ENCODE measurements around the gene EXOSC3.
"Not testable (repeated sequence)": the region's sequence is repeated elsewhere in the genome, so short reads cannot be mapped to it uniquely, and the experiment has no call there.

EXOSC3 gene

GRCh38 chr9:37775216-37775919 lies 9.5 kb downstream of the EXOSC3 start:
- DNase-seq (ENCODE audit: low spot score) = no peak

- DNase-seq (ENCODE audit: low spot score) = no peak
Measured at GRCh38 chr9:37769995-37770394, 14.9 kb downstream of the EXOSC3 start.

GRCh38 chr9:37769306-37769705 lies 15.6 kb downstream of the EXOSC3 start:
- DNase-seq (ENCODE audit: low spot score) = peak; percentile 11

GRCh38 chr9:37765263-37765662 lies 19.6 kb downstream of the EXOSC3 start:
- not testable (repeated sequence) for DNase-seq (ENCODE audit: low spot score)

- DNase-seq (ENCODE audit: low spot score) = no peak
Measured at GRCh38 chr9:37761511-37761910, 23.4 kb downstream of the EXOSC3 start.

GRCh38 chr9:37760416-37761161 lies 24.3 kb downstream of the EXOSC3 start:
- no peak for DNase-seq (ENCODE audit: low spot score)

GRCh38 chr9:37758747-37759146 lies 26.1 kb downstream of the EXOSC3 start:
- DNase-seq (ENCODE audit: low spot score) = no peak

- DNase-seq (ENCODE audit: low spot score) = peak; percentile 41
Measured at GRCh38 chr9:37753489-37754190, 31.2 kb downstream of the EXOSC3 start, which contains the start of gene TRMT10B. Gene TRMT10B (plus strand): TSS chr9:37753805. CDS start chr9:37761932, 8,127 bp downstream.

- no peak for DNase-seq (ENCODE audit: low spot score)
Measured at GRCh38 chr9:37752642-37753488, 32.0 kb downstream of the EXOSC3 start.

- DNase-seq (ENCODE audit: low spot score) = not testable (repeated sequence)
Measured at GRCh38 chr9:37752112-37752511, 32.8 kb downstream of the EXOSC3 start.

- DNase-seq (ENCODE audit: low spot score) = not testable (repeated sequence)
Measured at GRCh38 chr9:37751704-37752103, 33.2 kb downstream of the EXOSC3 start.

GRCh38 chr9:37751186-37751585 lies 33.7 kb downstream of the EXOSC3 start:
- no peak for DNase-seq (ENCODE audit: low spot score)

- no peak for DNase-seq (ENCODE audit: low spot score)
Measured at GRCh38 chr9:37749129-37749528, 35.7 kb downstream of the EXOSC3 start.

GRCh38 chr9:37747271-37747753 lies 37.6 kb downstream of the EXOSC3 start:
- peak; percentile 64 for DNase-seq (ENCODE audit: low spot score)

- DNase-seq (ENCODE audit: low spot score) = no peak
Measured at GRCh38 chr9:37746448-37747270, 38.2 kb downstream of the EXOSC3 start.

GRCh38 chr9:37745970-37746369 lies 38.9 kb downstream of the EXOSC3 start:
- DNase-seq (ENCODE audit: low spot score) = no peak

- no peak for DNase-seq (ENCODE audit: low spot score)
Measured at GRCh38 chr9:37740631-37741328, 44.1 kb downstream of the EXOSC3 start.

GRCh38 chr9:37740128-37740527 lies 44.7 kb downstream of the EXOSC3 start:
- no peak for DNase-seq (ENCODE audit: low spot score)

GRCh38 chr9:37739222-37739621 lies 45.6 kb downstream of the EXOSC3 start:
- no peak for DNase-seq (ENCODE audit: low spot score)

- no peak for DNase-seq (ENCODE audit: low spot score)
Measured at GRCh38 chr9:37732952-37733351, 51.9 kb downstream of the EXOSC3 start.

Data from hematopoietic multipotent progenitor cell treated with erythropoietin and hydrocortisone succinate and interleukin-3 and kit ligand, for 17 days (in vitro differentiated cells).